Cortex of kidney (tissue), 1 donor: ENCODE data around the gene TTC28.
"Not testable (repeated sequence)": the region's sequence is repeated elsewhere in the genome, so short reads cannot be mapped to it uniquely, and the experiment has no call there.

ENCODE experiments used
- DNase-seq: peaks from one replicate; lab custom pipeline; 2025; lab: John Stamatoyannopoulos, UW

TTC28 gene

DNA sequence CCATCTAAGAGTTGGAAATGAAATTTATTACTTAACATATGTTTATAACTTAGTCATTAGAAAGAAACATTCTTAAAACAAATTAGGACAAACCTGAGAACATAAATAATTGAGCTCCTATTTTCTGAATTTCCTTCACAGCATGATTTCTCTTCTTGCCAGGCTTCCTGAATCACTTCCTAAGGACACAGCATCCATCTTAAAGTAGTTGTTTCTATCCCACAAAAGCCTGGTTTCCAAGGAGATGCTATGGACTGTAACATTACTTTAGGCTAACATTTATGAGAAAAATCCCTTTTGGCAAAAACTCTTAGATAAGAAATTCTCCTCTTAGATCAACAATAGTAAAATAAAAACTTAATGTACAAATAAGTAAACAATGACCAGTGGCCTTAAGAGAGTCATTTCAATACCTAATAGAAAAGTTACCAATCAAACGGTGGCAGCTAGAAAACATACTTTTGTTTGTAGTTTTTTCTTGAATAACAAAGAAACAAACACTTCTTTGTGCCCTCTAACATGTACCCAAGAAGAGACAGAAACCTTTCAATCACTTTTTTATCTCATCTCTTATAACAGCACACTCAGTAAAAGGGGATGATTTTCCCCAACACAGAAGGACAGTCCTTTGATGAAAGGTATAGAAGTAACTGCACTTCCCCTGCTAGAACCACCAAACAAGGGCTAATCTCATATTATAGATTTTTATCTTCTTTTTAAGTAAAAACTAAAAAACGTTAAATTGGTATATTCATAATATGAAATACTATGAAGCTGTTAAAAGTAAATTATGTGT is 74.5 kb downstream of the TTC28 start:
- DNase-seq = no peak

DNA sequence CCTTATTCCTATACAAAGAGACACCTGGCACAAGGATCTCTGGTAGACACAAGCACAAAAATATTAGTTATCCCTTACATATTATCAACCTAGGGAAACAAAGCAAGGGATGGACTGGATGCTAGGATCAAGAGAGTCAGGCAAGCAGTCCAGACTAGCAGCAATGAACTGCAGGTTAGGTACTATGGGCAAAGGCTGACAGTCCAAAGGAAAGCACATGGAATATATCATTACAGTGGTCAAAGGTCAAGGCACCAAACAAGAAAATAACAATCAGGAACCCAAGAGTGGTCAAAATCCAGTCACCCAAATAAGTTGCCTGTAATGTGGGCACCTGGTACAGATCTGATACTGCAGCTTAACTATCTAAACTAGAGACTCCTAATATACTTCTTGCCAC is 77.7 kb downstream of the TTC28 start:
- DNase-seq = no peak

GRCh38 chr22:28600546-28601143 is 79.0 kb downstream of the TTC28 start:
- DNase-seq = no peak

- no peak for DNase-seq
Observed at GRCh38 chr22:28599693-28600092, 79.9 kb downstream of the TTC28 start.

DNA sequence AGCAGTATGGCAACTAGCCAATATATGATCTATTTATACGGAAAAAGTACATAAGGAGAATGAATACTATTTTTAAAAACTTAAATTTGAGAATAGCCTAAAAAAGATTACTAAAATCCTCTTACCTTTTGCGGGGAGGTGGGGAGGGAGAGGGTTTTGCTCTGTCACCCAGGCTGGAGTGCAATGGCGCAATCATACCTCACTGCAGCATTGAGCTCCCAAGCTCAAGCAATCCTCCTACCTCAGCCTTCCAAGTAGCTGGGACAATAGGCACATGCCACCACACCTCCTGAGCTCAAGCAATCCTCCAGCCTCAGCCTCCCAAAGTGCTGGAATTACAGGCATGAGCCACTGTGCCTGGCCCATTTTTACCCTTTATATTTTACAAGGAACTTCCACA is 82.0 kb downstream of the TTC28 start:
- no peak for DNase-seq

- DNase-seq = no peak
Observed at GRCh38 chr22:28594797-28595462, 84.7 kb downstream of the TTC28 start.

DNA sequence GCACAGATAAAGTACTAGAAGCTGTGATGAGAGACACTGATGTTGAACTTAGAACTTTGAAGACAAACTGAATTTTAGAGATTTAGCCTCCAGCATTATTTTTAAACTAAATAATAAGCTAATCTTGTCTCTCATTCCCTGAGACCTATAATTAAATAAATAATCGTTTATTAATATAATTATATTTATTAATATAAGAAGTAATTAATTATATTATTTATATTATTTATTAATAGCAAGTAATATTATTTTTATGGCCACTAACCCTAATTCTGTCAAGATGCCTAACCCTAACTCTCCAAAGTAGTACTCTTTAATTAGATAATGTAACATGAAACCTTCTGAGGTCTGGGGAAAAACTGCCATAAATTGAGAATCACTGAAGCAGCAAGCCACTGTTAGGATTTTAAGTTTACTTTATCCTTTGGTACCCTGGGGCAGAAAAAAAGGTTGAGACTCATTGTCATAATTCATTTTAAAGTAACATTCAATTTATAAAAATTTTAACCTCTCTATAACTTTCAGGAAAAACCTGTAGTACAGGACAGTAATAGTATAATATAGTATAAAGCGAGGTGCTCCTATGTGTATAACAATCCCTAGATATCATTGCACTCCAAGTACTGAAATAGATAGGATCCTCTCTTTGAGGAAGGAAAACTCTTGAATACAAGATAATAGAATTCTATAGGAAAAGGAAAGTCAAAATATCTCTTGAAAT is 85.4 kb downstream of the TTC28 start:
- no peak for DNase-seq

- DNase-seq = no peak
Observed at GRCh38 chr22:28593299-28593698, 86.3 kb downstream of the TTC28 start.

- DNase-seq = no peak
Observed at GRCh38 chr22:28589102-28589750, 90.4 kb downstream of the TTC28 start.

DNA sequence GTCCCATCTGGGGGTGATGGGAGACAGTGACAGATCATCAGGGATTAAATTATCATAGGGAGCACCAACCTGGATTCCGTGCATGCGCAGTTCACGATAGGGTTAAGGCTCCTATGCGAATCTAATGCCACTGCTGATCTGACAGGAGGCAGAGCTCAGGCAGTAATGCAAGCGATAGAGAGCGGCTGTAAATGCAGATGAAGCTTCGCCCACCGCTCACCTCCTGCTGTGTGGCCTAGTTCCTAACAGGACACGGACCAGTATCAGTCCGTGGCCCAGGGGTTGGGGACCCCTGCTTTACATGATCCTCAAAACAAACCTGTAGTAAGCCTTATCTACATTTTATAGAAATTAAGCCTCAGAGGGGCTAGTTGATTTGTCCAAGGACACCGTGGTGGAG is 94.3 kb downstream of the TTC28 start:
- DNase-seq = no peak

GRCh38 chr22:28582806-28583205 is 96.8 kb downstream of the TTC28 start:
- no peak for DNase-seq

DNA sequence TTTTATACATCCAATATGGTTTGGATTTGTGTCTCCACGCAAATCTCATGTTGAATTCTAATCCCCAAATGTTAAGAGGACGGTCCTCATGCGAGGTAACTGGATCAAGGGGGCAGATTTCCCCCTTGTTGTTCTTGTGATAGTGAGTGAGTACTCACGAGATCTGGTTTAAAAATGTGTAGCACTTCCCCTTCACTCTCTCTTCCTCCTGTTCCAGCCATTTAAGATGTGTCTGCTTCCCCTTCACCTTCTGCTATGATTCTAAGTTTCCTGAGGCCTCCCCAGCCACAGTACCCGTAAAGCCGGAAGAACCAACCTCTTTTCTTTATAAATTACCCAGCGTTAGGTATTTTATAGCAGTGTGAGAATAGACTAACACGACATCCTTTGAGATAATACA is 98.6 kb downstream of the TTC28 start:
- DNase-seq = no peak

DNA sequence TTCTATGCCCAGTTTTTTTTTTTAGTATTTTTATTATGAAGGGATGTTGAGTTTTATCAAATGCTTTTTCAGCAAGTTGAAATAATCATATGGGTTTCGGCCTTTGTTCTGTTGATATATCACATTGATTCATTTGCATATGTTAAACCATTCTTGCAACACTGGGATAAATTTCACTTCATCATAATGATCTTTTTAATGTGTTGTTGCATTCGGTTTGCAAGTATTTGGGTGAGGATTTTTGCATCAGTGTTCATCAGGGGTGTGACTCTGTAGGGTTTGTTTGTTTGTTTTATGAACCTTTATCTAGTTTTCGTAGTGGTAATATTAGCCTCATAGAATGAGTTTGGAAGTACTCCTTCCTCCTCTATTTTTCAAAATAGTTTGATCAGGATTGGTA is 103.5 kb downstream of the TTC28 start:
- DNase-seq = no peak

DNA sequence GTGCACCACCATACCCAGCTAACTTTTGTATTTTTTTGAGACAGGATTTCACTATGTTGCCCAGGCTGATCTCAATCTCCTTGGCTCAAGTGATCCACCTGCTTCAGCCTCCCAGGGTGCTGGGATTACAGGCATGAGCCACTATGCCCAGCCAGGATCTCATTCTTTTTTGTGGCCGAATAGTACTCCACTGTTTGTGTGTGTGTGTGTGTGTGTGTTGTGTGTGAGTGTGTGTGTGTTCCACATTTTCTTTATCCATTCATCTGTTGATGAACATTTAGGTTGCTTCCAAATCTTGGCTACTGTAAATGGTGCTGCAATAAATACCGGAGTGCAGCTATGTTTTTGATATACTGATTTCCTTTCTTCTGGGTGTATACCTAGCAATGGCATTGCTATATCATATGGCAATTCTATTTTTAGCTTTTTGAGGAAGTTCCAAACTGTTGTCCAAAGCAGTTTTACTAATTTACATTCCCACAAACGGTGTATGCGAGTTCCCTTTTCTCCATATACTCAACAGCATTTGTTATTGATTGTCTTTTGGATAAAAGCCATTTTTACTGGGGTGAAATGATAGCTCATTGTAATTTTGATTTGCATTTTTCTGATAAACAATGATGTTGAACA is 105.4 kb downstream of the TTC28 start:
- DNase-seq = no peak

- DNase-seq = no peak
Observed at GRCh38 chr22:28570696-28571373, 108.8 kb downstream of the TTC28 start.

GRCh38 chr22:28568974-28569373 is 110.7 kb downstream of the TTC28 start:
- DNase-seq = not testable (repeated sequence)

DNA sequence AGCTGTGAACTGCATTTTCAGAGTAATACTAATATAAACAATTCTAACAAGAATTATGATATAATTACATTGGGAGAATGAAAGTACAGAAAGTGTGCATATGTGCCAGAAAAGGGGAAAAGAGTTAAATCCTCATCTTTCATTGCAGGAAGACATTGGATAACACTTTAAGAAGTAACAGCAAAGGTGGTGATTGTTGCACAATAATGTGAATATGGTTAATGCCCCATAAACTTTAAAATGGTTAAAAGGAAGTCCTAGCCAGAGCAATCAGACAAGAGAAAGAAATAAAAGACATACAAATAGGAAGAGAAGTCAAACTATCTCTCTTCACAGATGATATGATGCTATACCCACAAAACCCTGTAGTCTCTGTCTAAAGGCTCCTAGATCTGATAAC is 111.5 kb downstream of the TTC28 start:
- no peak for DNase-seq

DNA sequence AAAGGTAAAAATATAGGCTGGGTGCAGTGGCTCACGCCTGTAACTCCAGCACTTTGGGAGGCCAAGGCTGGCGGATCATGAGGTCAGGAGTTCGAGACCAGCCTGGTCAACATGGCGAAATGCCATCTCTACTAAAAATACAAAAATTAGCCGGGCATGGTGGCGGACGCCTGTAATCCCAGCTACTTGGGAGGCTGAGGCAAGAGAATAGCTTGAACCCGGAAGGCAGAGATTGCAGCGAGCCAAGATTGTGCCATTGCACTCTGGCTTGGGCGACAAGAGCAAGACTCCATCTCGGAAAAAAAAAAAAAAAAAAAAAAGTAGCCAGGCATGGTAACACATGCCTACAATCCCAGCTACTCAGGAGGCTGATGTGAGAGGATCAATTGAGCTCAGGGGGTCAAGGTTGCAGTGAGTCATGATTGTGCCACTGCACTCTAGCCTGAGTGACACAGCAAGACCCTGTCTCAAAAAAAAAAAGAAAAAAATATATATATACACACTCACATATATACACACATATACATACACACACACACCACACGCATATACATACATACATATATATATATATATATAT is 112.6 kb downstream of the TTC28 start:
- not testable (repeated sequence) for DNase-seq

GRCh38 chr22:28563636-28564035 is 116.0 kb downstream of the TTC28 start:
- DNase-seq = no peak

DNA sequence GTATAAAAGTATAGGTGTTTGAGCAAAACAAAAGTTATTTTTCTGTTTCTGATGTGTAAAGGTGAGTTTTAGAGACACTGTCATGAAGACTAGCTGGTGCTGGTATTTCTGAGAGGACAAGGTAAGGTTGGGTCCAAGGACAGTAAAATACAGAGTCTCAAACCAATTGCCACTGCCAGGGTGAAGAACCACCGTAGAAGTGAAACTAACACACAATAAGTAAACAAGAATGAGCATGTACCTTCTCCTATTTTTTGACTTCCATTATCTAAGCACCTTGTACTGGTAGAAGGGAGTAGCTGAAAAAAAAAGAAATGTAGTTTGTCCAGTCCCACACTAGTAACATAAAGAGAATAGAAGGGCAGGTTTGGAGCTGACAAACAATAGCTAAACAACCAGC is 117.3 kb downstream of the TTC28 start:
- no peak for DNase-seq

DNA sequence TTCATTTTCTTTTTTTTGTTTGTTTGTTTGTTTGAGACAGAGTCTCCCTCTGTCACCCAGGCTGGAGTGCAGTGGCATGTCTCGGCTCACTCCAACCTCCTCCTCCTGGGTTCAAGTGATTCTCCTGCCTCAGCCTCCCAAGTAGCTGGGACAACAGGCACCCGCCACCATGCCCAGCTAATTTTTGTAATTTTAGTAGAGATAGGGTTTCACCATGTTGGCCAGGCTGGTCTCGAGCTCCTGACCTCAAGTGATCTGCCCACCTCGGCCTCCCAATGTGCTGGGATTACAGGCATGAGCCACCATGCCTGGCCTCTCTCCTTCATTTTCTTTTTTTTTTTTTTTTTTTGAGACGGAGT is 118.9 kb downstream of the TTC28 start:
- DNase-seq = not testable (repeated sequence)
